Measurements from ENCODE around the gene SLC4A1AP.

- TF ChIP-seq CTCF (IDR thresholded peaks at IDR 0.05; ENCODE audit: insufficient read depth, low read length, poor library complexity, severe bottlenecking) (peak; percentile 98), EZH2phosphoT487 (conservative IDR thresholded peaks at IDR 0.05; ENCODE audit: low read length) (no peak)
Observed at GRCh38 chr2:27703638-27704341, 40.1 kb downstream of the SLC4A1AP start.
